ENCODE results near the gene GNG7. TPM values are rescaled to one million over a fixed set of nuclear protein-coding genes. Genes with fewer than 3 reads are reported as not detected.
"Not testable (repeated sequence)": the region's sequence is repeated elsewhere in the genome, so short reads cannot be mapped to it uniquely, and the experiment has no call there.

Gene GNG7
- total RNA-seq, 1 donor from 2014 or later, result 0.96 TPM

DNA sequence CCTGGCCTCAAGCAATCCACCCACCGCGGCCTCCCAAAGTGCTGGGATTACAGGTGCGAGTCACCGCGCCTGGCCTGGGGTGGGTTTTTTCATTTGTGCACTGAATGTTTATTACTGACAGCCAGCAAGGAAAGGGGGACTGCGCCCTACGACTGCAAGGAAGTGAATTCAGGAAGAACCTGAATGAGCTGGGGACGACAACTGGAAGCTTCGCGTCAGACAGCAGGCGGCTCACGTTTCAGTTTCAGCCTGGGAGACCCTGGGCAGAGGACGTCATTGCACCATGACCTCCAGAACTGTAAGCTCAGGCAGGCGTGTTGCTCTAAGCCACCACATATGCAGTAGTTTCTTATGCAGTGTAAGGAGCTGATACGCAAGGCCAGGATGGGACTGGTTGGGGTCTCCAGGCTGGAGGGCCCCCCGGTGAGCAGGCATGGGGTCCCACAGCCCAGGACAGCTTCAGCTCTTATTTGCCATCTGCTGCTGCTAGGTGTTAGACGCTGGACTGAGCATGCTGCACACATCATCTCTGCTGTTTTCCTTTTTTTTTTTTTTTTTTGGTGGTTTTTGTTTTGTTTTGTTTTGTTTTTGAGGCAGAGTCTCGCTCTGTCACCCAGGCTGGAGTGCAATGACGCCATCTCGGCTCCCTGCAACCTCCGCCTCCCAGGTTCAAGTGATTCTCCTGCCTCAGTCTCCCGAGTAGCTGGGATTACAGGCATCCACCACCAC, 160.0 kb downstream of the GNG7 start:
- TF ChIP-seq, protein P1, sequence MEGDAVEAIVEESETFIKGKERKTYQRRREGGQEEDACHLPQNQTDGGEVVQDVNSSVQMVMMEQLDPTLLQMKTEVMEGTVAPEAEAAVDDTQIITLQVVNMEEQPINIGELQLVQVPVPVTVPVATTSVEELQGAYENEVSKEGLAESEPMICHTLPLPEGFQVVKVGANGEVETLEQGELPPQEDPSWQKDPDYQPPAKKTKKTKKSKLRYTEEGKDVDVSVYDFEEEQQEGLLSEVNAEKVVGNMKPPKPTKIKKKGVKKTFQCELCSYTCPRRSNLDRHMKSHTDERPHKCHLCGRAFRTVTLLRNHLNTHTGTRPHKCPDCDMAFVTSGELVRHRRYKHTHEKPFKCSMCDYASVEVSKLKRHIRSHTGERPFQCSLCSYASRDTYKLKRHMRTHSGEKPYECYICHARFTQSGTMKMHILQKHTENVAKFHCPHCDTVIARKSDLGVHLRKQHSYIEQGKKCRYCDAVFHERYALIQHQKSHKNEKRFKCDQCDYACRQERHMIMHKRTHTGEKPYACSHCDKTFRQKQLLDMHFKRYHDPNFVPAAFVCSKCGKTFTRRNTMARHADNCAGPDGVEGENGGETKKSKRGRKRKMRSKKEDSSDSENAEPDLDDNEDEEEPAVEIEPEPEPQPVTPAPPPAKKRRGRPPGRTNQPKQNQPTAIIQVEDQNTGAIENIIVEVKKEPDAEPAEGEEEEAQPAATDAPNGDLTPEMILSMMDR (IDR thresholded peaks at IDR 0.05), result no peak
- Histone ChIP-seq H3K27ac (peak overlapping the region; percentile 90 to 97), H3K9me3 (no peaks in the 10 kb centered on the region), H3K4me1 (peaks cover 39 to 64% of the 10 kb centered on the region in 2 donors), H3K27me3 (no peaks in the 10 kb centered on the region), H3K36me3 (no peaks in the 10 kb centered on the region), H3K4me3 (peak overlapping the region in 1 of 2 donors; percentile 49)
- intact Hi-C loops (cut with DNase I), result loop anchor here (1.0 to 5.0 kb wide), 3 partner anchors 37 to 85 kb away; no protein-coding TSS in a partner anchor
- no peak for DNase-seq (ENCODE audit: low spot score in 2 of 2)

DNA sequence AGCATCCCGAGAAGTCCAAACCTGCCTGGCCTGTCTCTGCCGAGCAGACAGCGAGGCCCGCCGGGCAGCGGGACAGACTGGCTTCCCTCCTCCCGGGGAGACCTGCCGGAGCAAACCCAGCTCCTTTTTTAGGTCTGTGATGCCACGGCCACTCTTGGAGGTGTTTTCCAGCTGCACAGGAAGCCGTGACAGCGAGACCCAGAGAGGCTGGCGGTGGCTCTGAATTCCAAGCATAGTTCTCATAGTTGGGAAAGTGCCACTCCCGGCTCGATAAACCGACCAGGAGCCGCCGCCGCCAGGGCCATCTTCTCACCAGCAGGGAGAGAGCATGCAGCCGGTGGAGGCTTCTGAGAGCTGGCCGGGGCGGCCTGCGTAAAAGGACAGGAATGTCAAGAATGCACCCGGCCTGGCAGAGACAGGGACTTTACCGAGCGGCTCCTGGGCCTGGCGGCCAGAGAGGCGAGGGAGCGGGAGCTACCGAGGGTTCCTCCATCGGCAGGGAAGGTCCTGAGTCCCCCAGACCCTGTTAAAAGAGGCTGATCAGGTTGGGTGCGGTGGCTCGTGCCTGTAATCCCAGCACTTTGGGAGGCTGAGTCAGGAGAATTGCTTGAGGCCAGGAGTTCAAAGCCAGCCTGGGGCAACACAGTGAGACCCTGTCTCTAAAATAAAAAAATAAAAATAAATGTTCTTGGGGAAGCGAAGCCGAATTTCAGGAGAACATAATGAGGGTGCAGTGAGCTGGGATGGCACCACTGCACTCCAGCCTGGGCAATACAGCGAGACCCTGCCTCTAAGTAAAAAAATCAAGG, 161.6 kb downstream of the GNG7 start:
- intact Hi-C loops (cut with DNase I), result loop anchor here (1.0 to 5.0 kb wide), 4 partner anchors 16 to 86 kb away; partner anchors contain the start of gene GADD45B

DNA sequence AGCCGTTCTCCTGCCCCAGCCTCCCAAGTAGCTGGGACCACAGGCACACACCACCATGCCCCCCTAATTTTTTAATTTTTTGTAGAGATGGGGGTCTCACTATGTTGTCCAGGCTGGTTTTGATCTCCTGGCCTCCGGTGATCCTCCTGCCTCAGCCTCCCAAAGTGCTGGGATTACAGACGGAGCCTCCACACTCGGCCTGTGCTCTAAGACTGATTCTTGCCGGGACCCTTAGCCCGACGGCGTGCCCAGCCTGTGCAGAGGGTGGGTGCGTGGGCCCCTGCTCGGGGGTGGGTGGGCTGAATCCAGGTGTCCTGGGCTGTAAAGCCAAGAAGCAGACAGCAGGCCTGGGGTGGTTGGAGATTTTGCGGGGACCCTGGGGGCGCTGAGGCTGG, 162.2 kb downstream of the GNG7 start:
- no peaks in the 10 kb centered on the region for H3K36me3 ChIP-seq

More for the DNA sequence above, 161.6 kb downstream of the GNG7 start:
- Histone ChIP-seq H3K36me3 (no peaks in the 10 kb centered on the region), H3K9me3 (no peaks in the 10 kb centered on the region), H3K4me3 (peak overlapping the region; percentile 23 to 27), H3K4me1 (peaks cover 35 to 54% of the 10 kb centered on the region in 2 donors), H3K27ac (peak overlapping the region; percentile 90 to 97), H3K27me3 (no peaks in the 10 kb centered on the region)
- TF ChIP-seq, protein P1 (IDR thresholded peaks at IDR 0.05), result peak in 1 of 3 experiments; percentile 5
- DNase-seq (ENCODE audit: low spot score in 2 of 2), result peak in 1 of 2 donors; percentile 97

DNA sequence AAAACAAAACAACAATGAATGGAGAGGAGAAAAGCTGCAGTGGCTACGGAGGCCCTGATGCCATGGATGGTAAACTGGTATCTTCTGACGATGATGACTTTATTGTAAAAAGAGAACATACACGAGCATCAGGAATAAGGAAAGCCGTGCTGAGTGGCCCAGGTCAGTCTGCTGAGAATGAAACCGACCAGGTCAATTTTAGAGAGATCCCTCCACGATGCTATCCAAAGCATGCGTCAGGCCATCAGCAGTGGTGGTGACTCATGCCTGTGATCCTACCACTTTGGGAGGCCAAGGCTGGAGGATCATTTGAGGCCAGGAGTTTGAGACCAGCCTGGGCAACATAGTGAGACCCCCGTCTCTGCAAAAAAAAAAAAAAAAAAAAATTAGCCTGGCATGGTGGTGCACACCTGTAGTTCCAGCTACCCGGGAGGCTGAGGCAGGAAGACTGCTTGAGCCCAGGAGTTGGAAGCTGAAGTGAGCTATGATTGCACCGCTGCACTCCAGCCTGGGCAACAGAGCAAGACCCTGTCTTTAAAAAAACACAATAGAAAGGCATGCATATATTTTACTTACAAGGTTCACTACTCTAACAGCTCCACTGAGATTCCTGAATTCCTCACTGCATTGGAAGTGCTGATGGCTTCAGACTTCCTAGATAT, 164.3 kb downstream of the GNG7 start:
- DNase-seq (ENCODE audit: low spot score in 2 of 2), result no peak
- H3K27me3 ChIP-seq, result no peaks in the 10 kb centered on the region
- H3K4me1 ChIP-seq, result peaks cover 20 to 32% of the 10 kb centered on the region in 2 donors
- intact Hi-C loops (cut with DNase I), result no loop called here
- no peaks in the 10 kb centered on the region for H3K36me3 ChIP-seq
- H3K4me3 ChIP-seq, result no peak overlapping the region
- TF ChIP-seq, protein P1 (IDR thresholded peaks at IDR 0.05), result no peak
- H3K9me3 ChIP-seq, result no peaks in the 10 kb centered on the region
- no peak overlapping the region for H3K27ac ChIP-seq

More for the DNA sequence above, 162.2 kb downstream of the GNG7 start:
- Histone ChIP-seq H3K27me3 (no peaks in the 10 kb centered on the region), H3K27ac (peak overlapping the region; percentile 90 to 97), H3K4me1 (peaks cover 32 to 50% of the 10 kb centered on the region in 2 donors), H3K9me3 (no peaks in the 10 kb centered on the region), H3K4me3 (peak overlapping the region; percentile 23 to 27)
- TF ChIP-seq, protein P1 (IDR thresholded peaks at IDR 0.05), result no peak
- intact Hi-C loops (cut with DNase I), result loop anchor here (1.0 to 5.0 kb wide), 4 partner anchors 15 to 87 kb away; partner anchors contain the start of gene GADD45B
- no peak for DNase-seq (ENCODE audit: low spot score in 2 of 2)

DNA sequence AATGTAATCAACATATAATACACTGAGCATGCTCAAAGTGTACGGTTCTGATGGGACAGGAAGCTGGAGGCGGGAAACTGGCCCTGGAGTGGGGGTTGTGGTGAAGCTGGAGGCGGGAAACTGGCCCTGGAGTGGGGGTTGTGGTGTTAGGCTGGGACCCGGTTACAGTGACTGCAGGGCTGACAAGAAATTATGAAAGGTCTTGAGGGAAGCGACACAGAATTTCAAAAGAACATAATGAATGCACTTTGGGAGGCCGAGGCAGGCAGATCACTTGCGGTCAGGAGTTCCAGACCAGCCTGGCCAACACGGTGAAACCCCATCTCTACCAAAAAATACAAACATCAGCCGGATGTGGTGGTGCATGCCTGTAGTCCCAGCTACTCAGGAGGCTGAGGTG, 164.9 kb downstream of the GNG7 start:
- intact Hi-C loops (cut with DNase I); DNase-seq (ENCODE audit: low spot score in 2 of 2); H3K27me3 ChIP-seq; H3K36me3 ChIP-seq; H3K4me3 ChIP-seq; H3K9me3 ChIP-seq; H3K27ac ChIP-seq: not testable (repeated sequence)
- H3K4me1 ChIP-seq, result peaks cover 13 to 26% of the 10 kb centered on the region in 2 donors
